HG03571 (cell line): Measurements from ENCODE around the gene SLC6A9.

Source experiments
- ATAC-seq: cut with Tn5 transposase; IDR thresholded peaks from one replicate; pipeline ENCODE4 v1.9.1; 2021; ENCODE audit not compliant: unreplicated experiment

SLC6A9 gene

GRCh38 chr1:44031252-44032169 is at the start of gene SLC6A9:
Gene SLC6A9, minus strand, starts transcription at chr1:44031462. Its CDS starts 7,185 bp downstream, at chr1:44024277.
- no peak for ATAC-seq

- ATAC-seq: no peak
These were observed 48.3 kb upstream of the SLC6A9 start for GRCh38 chr1:44079566-44079965.

DNA sequence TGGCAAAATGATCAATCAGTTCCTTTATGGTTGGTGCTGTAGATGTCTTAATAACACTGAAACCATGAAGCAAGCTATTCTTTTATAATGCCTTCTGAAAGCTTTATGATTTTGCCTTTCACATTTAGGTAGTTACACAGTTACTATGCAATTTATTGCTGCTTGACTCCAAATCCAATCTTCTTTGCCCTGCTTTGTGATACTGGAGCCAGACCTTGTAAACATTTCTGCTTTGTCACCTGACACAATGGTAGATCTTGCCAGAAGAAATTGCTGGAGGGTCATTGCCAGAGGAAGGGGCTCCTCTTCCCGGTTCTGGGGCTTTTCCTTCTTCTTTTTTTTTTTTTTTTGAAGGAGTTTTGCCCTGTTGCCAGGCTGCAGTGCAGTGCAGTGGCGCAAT is 46.8 kb upstream of the SLC6A9 start:
- ATAC-seq: no peak

DNA sequence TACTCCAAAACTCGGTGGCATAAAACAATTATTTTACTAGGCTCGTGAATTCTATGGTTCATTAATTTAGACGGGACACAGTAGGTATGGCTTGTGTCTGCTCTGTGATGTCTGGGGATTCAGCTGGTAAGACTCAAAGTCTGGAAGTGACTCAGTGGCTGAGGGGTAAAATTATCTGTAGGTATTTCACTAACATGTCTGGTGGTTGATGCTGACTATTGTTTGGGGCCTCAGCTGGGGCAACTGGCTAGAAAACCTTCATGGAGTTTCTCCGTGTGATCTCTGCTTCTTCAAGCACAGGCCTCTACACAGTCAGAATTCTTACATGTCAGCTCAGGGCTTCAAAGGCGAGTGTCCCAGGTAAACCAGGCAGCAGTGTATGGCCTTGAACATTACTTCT is 46.2 kb upstream of the SLC6A9 start:
- no peak for ATAC-seq

DNA sequence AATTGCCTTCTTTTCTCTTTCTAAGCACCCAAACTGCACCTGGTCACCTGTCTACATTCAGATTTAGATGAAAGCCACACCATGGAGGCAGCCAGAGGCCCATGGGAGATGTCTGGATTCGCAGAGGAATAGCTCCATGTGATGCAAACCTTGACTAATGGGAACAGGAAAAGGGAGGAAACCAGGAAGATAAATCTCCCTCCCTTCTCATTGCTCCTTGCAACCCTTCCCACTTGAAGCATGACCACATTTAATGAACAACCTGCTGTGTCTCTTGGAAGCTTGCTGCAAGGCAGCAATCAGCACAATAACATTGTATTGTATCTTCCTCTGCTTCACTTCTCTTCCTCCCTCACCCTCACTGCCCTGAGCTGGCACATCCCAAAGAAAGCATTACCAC is 44.8 kb upstream of the SLC6A9 start:
- ATAC-seq: no peak

- no peak for ATAC-seq
These were observed 43.2 kb upstream of the SLC6A9 start for GRCh38 chr1:44074415-44074814.

DNA sequence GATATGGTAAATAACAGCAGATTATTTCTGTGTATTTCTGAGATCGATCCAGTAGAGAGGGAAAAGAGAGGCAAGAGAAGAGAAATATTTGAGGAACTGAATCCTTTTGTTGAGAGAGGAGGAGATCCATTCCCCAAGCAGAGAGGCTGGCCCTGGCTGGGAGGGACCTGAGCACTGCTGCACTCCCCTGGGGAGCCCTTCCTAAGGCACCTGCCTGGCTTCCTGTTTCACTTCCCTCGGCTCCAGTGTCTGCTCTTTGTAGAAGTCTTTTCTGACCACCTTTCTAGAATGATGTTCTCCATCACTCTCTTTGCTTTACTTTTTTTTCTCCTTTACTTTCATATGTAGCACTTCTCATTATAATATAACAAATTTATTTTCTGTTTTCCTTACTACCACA is 42.3 kb upstream of the SLC6A9 start:
- ATAC-seq: no peak

- ATAC-seq: no peak
These were observed 41.6 kb upstream of the SLC6A9 start for GRCh38 chr1:44072821-44073220.

- no peak for ATAC-seq
These were observed 40.9 kb upstream of the SLC6A9 start for GRCh38 chr1:44072204-44072603.

DNA sequence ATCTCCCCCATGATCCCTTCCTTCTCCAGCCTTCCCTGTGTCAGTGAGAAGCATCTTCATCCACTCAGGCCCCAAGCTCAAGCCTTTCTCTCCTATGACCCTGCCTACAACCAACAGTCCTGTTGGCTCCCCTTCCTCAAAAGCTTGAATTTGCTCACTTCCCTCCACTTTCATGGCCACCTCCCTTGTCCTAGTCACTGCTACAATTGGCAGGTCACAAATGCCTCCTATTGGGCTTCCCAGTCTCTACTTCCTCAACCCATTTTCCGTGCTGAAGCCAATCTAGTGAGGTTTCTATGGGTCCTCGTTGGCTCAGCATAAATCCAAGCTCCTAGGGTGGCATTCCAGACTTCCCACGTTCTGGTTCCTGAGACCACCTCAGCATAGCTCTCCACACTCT is 40.2 kb upstream of the SLC6A9 start:
- no peak for ATAC-seq

DNA sequence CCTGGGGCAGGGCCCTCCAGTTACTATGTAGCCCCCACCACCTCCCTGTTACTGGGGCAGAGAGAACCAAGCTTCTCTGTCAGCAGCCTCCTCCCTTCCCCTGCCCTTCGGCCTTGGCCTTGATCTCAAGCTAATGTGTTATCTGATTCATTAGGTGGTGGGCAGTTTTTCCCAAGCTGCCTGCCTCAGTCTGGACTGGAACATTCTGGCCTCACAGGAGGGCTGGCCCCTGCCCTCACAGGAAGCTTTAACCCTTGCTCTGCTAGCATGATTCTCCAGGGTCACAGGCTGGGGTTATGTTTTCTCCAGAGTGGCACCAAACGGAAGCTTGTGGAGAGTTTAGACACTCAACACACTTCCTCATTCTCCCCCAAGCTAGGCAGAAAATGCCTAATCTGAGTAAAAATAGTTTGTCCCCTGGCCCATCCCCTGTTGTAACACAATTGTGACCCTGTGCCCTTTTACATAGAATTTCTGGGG is 37.2 kb upstream of the SLC6A9 start:
- no peak for ATAC-seq

GRCh38 chr1:44067266-44068250 is 36.3 kb upstream of the SLC6A9 start:
- ATAC-seq: no peak

- no peak for ATAC-seq
These were observed 31.5 kb upstream of the SLC6A9 start for GRCh38 chr1:44062656-44063179.

DNA sequence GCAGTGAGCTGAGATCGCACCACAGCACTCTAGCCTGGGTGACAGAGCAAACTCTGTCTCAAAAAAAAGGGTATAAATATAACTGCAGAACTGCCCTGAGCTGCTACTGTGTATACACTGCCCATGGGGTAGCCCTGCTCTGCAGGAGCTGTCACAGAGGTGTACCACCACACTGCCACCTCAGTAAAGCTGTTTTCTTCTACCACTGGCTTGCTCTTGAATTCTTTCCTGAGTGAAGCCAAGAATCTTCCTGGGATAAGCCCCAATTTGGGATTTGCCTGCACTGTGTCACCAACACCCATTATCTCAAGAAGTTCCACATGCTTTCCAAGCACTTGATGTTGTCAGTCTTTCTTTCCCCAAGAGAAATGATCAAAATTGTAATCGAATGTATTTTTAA is 30.6 kb upstream of the SLC6A9 start:
- ATAC-seq: no peak

GRCh38 chr1:44060830-44061267 is 29.6 kb upstream of the SLC6A9 start:
- no peak for ATAC-seq

DNA sequence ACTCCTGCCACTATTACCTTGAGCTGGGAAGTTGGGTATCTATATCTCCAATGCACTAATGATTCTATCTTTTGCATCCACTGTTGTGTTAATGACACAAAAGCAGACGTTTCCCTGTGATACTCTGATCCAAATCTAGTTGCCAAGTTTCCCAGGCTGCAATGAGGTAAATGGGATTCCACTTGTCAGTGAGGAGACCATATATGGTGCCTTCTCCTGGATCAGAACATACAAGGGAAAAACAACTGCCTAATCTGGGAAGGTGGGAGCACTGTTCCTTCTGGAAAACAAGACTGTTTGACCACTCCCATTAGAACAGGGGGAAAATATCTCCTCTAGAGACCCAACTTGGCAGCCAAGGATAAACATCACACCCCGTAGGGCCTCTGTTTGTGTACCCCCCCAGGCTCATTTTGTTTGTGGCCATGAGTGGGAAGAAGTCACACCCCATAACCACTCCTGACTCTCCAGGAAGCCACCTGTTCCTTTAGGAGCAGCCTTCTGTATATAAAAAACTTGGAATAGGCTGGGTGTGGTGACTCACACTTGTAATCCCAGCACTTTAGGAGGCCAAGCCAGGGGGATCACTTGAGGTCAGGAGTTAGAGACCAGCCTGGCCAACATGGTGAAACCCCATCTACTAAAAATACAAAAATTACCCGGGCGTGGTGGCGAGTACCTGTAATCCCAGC is 28.5 kb upstream of the SLC6A9 start:
- no peak for ATAC-seq

- no peak for ATAC-seq
These were observed 27.9 kb upstream of the SLC6A9 start for GRCh38 chr1:44059212-44059611.

GRCh38 chr1:44057293-44057692 is 26.0 kb upstream of the SLC6A9 start:
- ATAC-seq: no peak

DNA sequence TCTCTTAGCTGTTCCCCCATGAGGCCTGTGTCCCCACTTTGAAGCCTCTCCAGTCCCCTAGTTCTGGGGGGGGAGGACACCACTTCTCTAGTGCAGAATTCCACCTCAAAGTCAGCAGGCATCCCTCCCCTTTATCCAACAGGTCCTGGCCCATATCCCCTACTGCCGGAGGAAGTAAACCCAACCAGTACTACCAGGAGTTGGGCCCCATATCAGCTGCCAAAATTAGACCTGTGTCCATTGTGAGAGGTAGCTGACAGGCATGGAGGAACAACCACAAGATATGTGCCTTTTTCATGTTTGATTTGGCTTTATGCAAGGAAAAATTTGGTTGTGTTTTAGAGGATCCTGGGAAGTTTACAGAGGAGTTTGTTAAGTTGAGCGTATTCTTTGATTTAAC is 22.1 kb upstream of the SLC6A9 start:
- ATAC-seq: no peak

GRCh38 chr1:44050261-44050660 is 19.0 kb upstream of the SLC6A9 start:
- ATAC-seq: no peak

DNA sequence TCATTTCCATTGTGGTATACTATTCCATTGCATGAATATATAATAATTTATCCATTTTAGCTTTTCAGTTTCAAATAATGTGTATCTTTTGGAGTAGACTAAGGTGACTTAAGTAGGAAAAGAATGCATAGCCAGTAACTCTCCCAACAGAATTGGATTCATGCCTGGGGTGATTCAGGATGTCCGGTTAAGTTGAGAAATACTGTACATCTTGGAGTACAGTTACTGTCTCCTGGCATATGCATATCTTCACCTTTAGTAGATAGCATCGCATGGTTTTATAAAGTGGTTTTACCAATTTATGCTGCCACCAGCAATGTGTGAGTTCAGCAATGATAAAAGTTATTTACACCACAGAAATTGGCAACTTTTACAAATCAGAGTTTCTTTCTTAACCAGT is 18.6 kb upstream of the SLC6A9 start:
- ATAC-seq: no peak
